Mucosa of descending colon (tissue), 3 donors: ENCODE measurements around the gene TBC1D8. TPM values are rescaled to one million over a fixed set of nuclear protein-coding genes. Genes with fewer than 3 reads are reported as not detected.

Source experiments
- ATAC-seq: fragments of 200-7000 bp; cut with Tn5 transposase; one replicate; pipeline ENCODE4 v1.9.1; 2020; ENCODE audit warnings: mild to moderate bottlenecking, moderate library complexity
- DNase-seq, 3 donors: peaks; one replicate each; pipeline ENCODE4 v3.0.0-alpha.2; 2020
- H3K36me3 ChIP-seq: fragments of 200-600 bp; one replicate; pipeline ENCODE4 v1.8.0; 2021; ENCODE audit warnings: low read depth, mild to moderate bottlenecking
- H3K4me1 ChIP-seq: fragments of 200-600 bp; one replicate; pipeline ENCODE4 v1.8.0; 2021; ENCODE audit warnings: low read depth, mild to moderate bottlenecking
- H3K4me3 ChIP-seq: fragments of 200-600 bp; one replicate; pipeline ENCODE4 v1.8.0; 2021; ENCODE audit warnings: mild to moderate bottlenecking
- H3K9me3 ChIP-seq: fragments of 200-600 bp; one replicate; pipeline ENCODE4 v1.8.0; 2021; ENCODE audit warnings: mild to moderate bottlenecking
- CTCF ChIP-seq: fragments of 200-600 bp; IDR thresholded peaks from one replicate; pipeline ENCODE4 v1.8.0; 2022; ENCODE audit warnings: antibody characterized with exemption, mild to moderate bottlenecking
- intact Hi-C, 2 donors: fragments of 100-400 bp; cut with DNase I in 1 of 2; cut with micrococcal nuclease in 1 of 2; formaldehyde crosslinking; loops; one replicate each; pipeline versions ENCODE4 v1.11.0 to v1.11.1; 2022; cut with DNase I, micrococcal nuclease
- total RNA-seq, 3 donors: library from RNA; stranded (reverse); fragmentation: NEBNext Ultra II Directional in 2 of 3; extraction: Animal tissue kit (Norgen Biotek cat#: 25700) in 2 of 3; gene quantifications; one replicate each; pipeline versions ENCODE4 v1.2.1 to v1.2.4, GENCODE V29; 2021 to 2023
- donor health status: DM: no; HTN: no; CAD: no; lungs with moderate emphysema.
- donor health status: DM: no; HTN: no; CAD: no.
- donor health status: DM: no; HTN: yes; CAD: no.

Gene TBC1D8
- total RNA-seq, 3 donors from 2014 or later: 14.4 to 28.8 (median 17.7) TPM

DNA sequence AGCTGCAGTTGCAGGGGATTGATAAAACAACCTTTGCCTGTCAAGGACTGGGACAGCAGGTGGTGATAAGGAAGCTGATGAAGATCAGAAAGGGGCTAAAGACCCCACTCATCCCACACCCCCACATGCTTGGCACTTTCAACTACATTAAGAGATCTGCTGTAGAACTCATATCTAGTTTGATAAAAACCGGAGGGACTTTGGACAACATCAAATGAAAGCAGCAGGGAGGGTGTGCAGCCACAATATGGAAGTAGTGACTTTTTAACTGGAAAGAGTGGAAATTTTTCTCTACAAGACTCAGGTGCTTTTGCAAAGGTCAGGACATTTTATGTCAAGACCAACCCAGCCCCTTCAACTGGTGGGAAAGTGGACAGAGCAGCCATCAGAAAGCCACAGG is 56.8 kb downstream of the TBC1D8 start:
- Histone ChIP-seq H3K9me3 (no peaks in the 10 kb centered on the region), H3K36me3 (no peaks in the 10 kb centered on the region), H3K4me3 (no peak overlapping the region), H3K4me1 (no peaks in the 10 kb centered on the region)
- ATAC-seq (no peak), DNase-seq (no peak)
- intact Hi-C loops: no loop called here
- TF ChIP-seq CTCF: no peak

- DNase-seq (no peak), ATAC-seq (no peak)
- intact Hi-C loops: no loop called here
- Histone ChIP-seq H3K36me3 (no peaks in the 10 kb centered on the region), H3K4me1 (no peaks in the 10 kb centered on the region), H3K4me3 (no peak overlapping the region), H3K9me3 (no peaks in the 10 kb centered on the region)
- no peak for TF ChIP-seq CTCF
These were observed 61.0 kb downstream of the TBC1D8 start for GRCh38 chr2:101089942-101090799.

GRCh38 chr2:101089419-101089818 is 61.8 kb downstream of the TBC1D8 start:
- H3K4me1 ChIP-seq: no peaks in the 10 kb centered on the region
- TF ChIP-seq CTCF: no peak
- no peak overlapping the region for H3K4me3 ChIP-seq
- ATAC-seq (peak; percentile 11), DNase-seq (no peak)
- H3K9me3 ChIP-seq: no peaks in the 10 kb centered on the region
- intact Hi-C loops: no loop called here
- no peaks in the 10 kb centered on the region for H3K36me3 ChIP-seq

DNA sequence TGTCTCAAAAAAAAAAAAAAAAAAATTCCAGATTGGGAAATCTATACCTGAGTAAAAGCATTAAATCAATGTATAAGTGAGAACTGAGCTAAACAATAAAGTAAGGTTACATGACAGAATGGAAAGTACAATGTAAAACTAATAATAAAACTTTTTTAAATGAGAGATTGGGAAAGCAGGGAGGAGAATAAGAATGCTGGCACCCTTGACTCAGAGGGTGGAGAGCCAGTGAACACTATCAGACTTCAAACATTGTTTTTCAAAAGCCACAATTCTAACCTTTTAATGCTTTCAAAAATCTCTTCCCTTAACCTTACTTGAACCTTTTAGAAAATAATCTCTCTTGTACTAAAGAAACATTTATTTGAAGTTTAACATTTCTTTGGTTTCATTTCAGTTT is 63.5 kb downstream of the TBC1D8 start:
- ATAC-seq (peak; percentile 22), DNase-seq (no peak)
- Histone ChIP-seq H3K4me1 (no peaks in the 10 kb centered on the region), H3K9me3 (no peaks in the 10 kb centered on the region), H3K4me3 (no peak overlapping the region), H3K36me3 (no peaks in the 10 kb centered on the region)
- intact Hi-C loops: no loop called here
- no peak for TF ChIP-seq CTCF

GRCh38 chr2:101083613-101084012 is 67.6 kb downstream of the TBC1D8 start:
- intact Hi-C loops: no loop called here
- Histone ChIP-seq H3K36me3 (no peaks in the 10 kb centered on the region), H3K4me3 (no peak overlapping the region), H3K9me3 (no peaks in the 10 kb centered on the region), H3K4me1 (peaks cover 19% of the 10 kb centered on the region)
- DNase-seq: no peak
- TF ChIP-seq CTCF: no peak
- ATAC-seq: no peak
